ENCODE measurements around the gene MFRP.
"Not testable (repeated sequence)": the region's sequence is repeated elsewhere in the genome, so short reads cannot be mapped to it uniquely, and the experiment has no call there.

MFRP gene

DNA sequence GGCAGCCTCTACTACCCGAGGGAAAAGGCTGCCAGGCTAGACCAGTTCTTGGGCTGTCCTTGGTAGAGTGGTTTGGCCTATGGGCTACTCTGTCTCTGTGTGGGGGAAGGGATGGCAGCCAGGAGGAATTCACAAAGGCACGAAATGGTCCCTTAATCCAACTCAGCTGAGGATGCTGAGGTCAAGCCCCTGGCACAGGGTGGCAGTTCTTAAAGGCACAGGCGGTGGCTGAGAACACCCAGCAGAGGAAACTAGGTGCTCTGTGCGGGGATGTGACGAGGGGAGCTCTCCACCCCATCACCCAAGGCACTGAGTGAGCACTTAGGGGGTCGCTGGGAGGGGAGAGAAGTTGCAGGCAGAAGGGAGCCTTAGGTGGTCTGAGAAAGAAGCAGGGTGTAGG lies at the start of gene MFRP:
TSS of gene MFRP (minus strand) at position 101 of the 400 bp plus-strand sequence. CDS start 192 bp downstream, outside the sequence.
- DNase-seq, result no peak

DNA sequence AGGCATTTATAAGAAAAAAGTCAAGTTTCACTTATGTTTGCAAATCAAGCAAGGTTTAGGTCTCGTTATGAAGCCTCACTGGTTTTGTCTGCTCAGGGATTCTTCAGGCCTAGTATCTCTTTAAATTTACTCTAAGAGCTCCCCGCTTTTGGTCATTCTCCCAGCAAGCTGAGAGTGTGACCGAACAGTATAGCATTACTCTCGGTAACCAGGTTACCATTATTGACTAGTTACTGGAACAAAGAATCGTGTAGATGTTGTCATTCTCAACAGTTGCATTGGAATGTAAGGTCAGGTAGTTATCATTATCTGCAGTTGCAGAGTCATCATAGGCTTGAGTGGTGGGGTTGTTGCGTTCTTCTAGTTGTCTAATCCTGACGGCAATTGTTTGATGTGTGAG lies 44.8 kb upstream of the MFRP start:
- DNase-seq, result no peak

DNA sequence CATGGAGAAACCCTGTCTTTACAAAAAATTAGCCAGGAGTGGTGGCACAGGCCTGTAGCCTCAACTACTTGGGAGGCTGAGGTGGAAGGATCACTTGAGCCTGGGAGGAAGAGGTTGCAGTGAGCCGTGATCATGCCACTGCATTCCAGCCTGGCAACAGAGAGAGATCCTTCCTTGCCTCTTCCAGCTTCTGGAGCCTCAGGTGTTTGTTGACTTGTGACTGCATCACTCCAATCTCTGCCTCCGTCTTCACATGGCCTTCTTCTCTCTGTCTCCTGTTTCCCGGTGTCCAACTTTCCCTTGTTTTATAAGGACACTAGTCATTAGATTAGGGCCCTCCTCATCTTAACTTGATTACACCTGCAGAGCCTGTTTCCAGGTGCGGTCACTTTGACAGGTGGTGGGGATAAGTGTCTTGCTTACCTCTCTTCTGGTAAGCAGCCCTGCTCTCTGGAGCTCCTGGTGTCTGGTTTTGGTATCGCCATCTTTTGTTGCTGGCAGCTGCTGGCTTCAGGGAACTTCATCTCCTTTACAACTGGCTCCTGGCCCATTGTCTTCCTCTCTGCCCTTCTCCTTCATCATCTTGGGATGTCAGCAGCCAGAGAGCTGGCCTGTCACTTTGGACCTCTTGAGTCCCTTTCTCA lies 43.2 kb upstream of the MFRP start:
- DNase-seq, result no peak

DNA sequence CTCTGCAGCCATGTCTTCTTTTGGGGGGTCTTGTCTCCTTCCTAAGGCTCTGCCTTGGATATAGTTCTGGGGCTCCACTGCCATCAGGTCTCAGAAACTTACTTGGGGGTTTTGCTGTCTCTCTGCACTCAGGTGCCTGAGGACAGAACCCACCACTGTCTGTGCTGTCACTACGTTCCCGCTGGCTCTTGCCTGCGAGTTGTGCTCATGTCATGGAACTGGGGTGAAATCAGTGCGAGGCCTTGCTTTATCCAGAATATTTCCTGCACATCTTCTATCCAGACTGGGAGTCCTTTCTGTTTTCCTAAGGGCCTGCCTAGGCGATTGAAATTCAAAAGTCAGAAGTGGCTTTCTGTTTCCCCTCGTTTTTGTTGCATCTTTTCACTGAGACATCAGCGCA lies 41.6 kb upstream of the MFRP start:
- DNase-seq, result no peak

DNA sequence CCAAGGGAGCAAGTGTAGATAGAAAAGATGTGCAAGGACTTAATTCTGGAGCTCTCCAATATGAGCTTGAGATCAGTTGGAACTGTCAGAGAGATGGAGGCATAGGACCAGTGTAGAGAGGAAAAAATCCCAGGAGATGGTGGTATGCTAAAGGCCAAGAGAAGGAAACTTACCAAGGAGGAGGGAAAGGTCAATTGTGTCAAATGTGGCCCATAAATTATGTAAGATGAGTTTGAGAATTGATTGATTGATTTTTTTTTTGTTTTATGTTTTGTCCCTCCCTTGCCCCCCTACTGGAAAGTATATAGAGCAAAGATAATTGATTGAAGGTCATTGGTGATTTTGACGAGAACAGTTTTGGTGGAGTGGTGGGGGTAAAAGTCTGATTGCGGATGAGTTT lies 37.8 kb upstream of the MFRP start:
- no peak for DNase-seq

DNA sequence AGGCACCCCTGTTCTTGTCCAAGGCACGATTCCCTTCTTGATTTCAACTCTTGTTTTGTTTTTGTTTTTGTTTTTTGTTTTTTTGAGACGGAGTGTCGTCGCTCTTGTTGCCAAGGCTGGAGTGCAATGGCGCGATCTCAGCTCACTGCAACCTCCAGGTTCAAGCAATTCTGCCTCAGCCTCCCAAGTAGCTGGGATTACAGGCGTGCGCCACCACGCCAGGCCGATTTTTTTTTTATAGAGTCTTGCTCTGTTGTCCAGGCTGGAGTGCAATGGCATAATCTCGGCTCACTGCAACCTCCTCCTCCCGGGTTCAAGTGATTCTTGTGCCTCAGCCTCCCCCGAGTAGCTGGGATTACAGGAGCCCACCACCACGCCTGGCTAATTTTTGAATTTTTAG lies 36.0 kb upstream of the MFRP start:
- not testable (repeated sequence) for DNase-seq

DNA sequence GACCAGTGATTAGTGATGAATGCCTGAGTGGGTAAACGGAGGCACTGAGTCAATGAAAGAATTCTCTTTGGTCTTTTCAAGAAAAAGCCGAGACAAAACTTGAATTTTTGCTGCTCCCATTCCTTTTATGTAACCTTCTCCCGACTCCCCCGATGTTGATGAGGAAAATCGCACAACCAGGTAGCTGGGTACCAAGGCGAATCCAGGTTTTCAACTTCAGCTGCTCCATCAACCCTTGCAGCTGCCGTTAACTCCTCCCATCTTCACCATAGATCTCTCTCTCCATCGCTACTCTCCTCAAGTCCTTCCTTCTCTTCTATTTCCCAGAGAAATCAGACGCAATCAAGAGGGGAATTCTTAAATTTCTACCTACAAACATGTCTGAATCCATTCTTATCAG lies 35.6 kb upstream of the MFRP start:
- no peak for DNase-seq

DNA sequence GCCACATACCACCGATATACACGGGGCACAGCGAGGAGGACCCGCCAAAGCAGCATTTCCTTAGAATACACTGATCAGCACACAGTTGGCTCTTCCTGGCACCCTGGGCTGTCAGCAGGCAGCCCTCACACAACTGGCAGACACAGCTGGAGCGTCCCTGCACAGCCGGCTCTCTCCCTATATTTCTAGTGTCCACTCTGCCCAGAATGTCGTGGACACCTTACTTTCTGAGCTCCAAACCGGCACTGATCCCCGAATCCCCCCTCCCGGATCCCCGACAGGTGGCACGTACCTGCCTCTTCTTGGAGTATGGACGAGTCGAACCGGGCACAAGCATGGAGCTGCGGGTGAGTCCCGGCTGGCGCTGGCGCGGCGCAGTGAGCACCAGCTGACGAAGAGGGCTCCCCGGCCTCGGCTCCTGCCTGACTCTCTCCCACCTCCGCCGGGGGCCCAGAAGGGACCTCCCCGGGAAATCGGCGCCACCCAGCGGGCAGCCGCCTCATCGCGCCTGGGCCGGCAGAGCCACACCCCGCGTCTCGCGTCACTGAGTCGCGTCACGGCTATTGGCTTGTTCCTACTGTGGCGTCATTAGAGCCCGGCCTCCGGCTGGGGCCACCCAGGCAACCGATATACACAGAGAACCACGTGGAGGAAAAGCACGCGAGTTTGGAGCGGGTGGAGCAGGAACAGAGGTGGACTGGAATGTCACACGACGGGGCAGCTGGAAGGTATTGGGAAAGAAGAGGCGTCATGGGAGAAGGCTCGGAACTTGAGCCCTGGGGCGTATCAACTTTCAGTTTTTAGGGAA lies 34.9 kb upstream of the MFRP start, which contains the start of gene USP2:
TSS of gene USP2 (minus strand) at position 510 of the 808 bp plus-strand sequence. CDS start 8,210 bp downstream, outside the sequence.
- peak; percentile 64 for DNase-seq

DNA sequence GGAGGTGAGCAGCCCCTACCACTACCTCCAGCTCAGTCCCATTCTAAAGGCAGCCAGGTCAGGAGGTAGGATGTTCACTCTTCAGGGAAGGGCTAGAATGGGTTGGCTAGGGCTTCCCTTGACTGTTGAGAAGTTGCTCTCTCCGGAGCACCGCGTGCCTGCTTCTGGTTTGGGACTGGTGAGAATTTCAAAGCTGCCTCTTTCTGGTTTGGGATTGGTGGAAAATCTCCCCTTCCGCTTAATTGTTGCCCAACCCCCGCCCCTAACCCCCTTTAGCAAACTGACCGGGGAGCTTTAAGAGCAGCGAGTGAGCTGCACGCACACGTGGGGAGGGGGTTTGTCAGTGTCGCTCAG lies 34.3 kb upstream of the MFRP start:
- DNase-seq, result no peak

DNA sequence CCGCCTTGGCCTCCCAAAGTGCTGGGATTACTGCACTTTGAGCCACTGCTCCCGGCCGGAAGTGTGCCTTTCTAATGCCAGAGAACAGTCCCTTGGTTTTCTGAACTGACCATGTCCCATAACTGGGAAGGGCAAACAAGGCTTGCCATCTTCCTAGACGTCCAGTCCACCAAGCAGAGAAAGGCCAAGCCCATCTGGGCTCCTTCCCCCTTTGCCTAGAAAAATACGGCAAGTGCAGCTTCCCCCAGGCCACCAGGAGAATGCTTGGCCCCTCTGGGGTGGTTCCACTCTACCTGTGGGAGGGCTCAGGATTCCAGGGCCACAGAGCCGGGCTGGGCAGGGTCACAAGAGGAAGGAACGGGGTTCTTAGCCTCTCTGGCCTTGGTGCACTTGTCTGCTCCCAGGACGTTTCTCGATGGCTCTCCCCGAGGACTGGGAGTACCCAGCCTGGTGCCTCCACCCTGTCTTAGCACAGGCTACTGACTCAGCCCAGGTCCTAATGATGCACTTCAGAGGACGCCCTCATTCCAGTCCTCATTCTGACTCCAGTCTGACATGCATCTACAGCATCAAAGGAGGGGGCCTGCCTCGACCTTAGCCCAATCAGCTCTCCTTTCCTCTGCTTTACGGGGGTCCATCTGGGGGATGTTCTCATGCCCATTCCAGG lies 33.8 kb upstream of the MFRP start:
- no peak for DNase-seq

DNA sequence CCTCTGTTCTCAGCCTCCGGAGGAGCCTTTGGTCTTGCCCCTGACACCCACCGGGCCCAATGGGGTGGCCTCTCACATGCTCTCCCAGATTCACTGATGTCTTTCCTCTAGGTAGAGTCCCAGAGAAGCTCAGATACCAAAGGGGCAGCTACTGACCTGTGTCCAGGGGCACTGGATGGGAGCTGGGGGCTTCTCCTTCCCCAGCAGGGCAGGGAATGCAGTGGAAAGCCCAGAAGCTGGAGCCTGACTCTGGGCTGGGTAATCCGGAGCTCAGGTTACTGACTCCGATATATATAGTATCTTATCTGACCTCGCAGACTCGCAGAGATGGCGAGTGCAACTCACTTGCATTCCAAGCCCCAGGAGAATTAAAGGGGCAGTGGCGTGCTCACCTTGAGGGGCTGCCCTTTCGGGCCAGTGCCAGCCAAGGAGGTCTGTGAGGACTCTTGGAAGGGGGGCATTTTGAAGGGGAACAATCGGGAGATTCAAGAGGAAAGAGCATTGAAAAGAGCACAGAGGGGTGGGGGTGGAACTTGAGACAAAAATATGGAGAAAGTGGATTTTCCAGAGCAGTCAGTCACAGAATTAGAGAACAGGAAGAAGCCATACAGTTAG lies 32.5 kb upstream of the MFRP start:
- DNase-seq, result no peak

DNA sequence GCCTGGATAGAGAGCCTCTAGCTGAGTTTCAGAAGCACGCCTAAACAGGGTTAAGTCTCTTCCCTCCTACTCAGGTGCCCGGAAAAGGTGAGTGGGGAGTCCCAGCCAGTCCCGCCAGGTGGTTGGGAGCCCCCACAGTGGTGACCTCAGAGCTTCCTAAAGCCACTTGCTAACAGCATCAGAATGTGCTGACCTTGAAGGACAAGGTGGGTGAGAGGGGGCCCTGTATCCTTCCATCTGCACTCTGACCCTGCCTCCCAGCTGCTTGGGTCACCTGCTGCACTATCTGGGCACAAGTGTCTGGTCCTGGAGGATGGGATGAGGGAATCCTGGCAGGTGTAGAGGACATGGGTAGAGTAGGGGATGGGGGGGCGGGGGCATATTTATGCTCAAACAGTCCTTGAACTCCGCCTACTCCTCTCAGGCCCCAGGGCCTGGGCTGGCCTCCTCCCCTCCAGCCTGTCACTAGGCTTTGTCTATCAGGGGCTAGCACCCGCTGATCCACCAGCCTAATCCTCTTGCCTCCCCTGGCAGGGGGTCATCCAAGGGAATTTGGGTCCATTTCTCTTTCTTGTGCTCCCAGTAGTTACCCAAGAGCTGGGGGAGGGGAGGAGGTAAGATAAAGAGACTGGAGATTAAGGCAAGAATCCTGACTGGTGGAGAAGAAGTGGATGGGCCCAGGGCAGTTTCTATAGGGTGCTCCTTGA lies 31.6 kb upstream of the MFRP start:
- no peak for DNase-seq

DNA sequence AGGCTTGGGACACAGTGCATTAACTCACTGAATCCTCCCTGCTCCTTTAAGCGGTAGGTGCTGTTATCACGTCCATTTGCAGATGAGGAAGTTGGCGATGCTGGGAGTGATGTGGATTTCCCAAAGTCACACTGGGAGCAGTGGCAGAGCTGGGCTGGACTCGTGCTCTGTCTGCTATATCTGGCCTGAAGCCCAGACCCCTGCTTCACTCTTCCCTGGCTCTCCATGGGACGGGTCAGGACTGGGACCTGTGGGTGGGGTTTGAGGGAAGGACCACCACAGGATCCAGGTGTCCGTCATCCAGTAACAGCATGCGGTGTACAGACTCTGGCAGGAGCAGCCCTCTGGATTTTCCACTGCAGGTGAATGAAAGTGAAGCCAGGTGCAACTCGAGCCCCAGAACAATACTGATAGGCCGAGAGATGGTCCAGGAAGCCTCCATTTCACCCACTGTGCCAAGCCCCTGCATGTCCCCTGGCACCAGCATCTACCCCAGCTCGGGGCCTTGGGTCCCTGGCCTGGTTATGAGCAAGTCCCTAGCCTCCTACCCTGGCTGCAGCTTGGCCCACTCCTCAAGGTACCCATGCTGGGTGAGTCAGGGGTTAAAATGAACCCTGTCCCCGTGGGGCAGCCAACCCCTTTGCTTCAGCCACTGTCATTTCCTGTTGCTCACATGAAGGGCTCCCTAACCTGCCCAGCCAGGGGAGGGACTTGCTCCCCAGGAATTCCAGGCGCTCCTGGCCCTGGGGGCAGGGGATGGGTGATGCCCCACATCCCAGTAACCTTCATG lies 30.8 kb upstream of the MFRP start:
- DNase-seq, result no peak

DNA sequence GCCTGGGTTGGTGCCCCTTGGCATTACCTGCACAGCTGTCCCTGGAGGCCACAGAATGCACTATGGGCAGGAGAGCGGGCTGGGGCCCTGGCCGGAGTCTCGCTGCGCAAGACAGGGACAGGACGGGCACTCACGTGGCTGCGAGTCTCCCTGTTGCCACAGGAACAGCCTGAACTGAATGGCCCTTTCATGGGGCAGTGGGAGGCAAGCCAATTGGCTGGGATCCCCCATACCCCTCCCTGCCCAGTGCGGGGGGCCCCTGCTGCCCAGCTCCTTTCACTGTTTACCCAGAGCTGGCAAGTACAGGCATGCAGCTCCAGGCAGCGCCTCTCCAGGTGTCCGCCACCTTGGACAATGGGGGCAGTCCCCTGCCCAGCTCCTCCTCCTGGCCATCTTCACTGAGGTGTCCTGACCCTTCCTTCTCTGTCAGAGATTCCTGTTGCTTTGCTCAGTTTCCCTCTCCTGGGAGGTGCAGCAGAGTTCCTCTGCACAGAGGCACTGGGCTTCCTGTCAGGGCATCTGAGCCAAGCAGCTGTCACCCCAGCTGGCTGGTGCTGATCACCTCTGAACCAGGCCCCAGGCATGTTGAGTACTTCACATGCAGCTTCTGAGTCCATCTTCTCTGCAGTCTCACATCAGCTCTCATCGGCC lies 29.8 kb upstream of the MFRP start:
- no peak for DNase-seq

DNA sequence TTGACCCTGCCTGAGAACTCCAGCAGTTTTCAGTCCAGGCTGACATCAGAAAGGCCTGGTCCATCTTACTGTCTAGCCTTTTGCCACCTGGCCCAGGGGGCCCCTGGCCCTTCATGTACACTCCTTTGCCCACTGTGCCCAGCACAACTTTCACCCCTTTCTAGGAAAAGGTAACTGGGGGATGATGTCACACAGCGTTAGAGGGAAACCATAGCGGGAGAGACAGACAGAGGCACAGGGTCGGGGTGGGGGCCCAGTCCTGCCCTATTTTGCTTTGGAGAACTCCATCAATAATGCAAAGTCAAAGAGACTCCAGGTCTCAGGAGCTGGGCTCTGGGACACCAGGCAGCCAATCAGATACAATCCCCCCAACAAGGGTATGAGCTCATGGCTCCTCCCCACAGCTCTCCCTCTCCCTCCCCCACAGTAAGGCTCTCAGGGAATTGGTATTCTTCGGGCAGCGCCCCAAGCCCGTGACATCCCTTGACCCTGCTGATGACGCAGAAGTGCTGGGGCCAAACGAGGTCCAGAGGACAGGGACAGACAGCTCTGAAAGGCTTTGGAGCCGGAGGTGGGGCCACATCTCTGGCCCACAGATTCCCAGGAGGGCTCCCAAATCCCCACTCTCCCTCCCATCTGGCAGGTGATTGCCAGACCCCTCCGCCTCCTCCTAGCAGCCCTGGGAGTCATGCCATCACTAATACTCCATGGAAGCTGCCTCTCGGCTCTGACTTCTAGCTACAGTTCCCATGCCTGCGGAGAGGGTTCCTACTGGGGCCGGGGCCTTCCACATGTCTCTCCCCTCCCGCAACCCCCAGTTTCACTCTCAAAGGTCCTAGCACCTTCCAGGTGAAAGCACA lies 29.1 kb upstream of the MFRP start:
- DNase-seq, result no peak

DNA sequence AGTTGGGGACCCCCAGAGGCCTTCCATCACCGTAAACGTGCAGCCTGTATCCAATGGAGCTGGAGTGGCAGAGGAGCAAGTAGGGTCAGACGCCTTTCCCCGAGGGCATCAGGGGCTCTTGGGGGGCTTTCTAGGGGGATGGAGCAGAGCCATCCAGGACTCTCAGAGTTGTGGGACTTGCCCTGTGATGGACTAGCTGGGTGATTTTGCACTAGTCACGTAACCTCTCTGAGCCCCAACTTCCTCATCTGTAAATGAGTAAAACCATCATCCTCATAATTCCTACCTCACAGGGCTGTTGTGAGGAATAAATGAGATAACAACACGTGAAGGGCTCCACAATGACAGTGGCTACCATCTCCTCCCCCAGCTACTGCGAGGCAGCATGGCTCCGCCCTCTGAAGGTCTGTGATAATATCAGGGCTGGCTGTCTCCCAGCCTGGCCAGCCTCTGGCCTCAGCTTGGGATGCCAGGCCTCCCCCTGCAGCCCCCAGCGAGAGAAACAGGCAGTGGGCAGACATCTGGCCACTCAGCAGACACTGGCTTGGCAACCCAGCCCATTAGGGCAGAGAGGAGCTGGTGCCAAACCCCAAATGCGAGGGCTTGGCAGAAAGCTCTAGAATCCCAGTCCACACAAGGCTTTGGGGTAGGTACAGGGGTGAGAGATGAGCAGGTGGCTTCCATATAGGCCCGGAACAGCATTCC lies 28.3 kb upstream of the MFRP start:
- DNase-seq, result no peak

DNA sequence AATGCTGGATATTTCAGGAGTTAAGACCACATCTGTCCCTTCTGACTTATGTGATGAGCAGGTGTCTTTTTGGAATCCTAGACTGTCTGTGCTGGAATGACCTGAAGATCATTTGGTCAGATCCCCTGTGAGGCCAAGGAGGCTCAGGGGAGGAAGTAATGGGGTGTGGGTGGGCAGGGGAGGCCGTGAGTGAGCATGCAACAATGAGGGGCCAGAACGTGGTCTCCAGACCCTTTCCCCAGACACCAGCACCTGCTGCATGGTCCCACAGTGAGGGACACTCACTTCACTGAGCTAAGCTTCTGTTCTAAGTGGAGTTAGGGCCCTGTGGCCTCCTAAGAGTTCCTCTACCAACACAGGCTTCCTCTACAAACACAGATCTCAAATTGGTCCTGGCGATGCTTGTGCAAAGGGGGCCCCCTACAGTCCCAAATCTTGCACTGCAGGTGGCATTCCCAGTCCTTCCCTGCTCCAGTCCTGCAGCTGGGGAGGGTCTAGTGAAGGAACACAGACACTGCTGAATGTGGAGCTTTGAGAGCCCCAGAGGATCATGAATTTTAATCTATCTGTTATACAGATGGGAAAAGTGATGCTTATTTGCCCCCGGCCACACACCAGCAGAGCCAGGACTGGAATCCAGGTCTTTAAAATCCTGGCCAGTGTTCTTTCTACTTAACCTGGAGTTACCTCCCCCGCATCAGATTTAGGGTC lies 27.6 kb upstream of the MFRP start:
- DNase-seq, result peak; percentile 65

DNA sequence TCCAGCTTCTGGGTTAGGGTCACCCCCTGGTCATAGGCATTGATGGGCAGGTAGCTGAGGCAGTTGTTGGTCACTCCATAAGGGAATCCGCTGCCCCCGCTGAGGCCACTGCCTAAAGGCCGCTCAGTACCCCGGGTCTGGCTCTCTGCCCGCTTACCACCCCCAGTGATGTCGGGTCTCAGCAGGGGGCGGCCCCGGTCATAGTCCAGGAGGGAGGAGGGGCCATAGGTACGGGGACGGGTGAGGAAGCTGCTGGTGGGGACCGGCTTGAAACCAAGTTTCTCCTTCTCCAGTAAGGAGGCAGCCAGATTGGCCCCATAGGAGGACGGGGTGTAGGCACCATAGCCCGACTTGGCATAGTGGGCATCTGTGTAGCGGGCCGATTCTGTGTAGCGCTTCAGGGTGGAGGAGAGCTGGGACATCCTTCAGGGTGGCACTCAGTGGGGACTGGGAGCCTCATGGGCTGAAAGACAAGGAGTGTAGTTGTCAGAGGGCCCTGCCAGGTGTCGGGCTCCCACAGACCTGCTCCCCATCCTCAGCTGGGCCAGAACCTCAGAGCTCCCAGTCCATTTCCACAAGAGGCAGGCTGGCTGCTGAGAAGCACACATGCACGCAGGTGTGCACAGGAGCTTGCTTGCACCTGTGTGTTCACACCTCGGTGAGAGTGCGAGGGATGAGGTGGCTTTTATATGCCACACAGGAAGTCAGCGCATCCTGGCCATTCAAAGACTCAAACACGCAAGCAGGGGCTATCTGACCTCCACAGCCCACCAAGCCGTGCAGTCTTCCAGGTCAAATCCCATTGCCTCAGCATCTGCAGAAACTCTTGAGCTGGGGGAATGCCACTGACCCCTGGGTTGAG lies 26.8 kb upstream of the MFRP start:
- DNase-seq, result no peak

Measured in NCI-H1694 treated with DMSO at 0.1 percent for 48 hours (cell line).